ENCODE data around the gene YAF2. TPM values are rescaled to one million over a fixed set of nuclear protein-coding genes. Genes with fewer than 3 reads are reported as not detected.

Gene YAF2, protein sequence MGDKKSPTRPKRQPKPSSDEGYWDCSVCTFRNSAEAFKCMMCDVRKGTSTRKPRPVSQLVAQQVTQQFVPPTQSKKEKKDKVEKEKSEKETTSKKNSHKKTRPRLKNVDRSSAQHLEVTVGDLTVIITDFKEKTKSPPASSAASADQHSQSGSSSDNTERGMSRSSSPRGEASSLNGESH
- total RNA-seq (2022) = 37.2 and 49.6 TPM in 2 replicates
- percentile 81 among the genes with signal in this experiment for Bru-seq, nascent RNA
- percentile 68 among the genes with signal in this experiment for BruChase-seq, experiment 1, labeled RNA remaining after a 6-hour chase
- percentile 68 among the genes with signal in this experiment for BruChase-seq, experiment 2, labeled RNA remaining after a 2-hour chase
- long read RNA-seq, full-length matches to known transcripts = 29 of 39 reads
- long read RNA-seq, partial matches to known transcripts = 3 of 39 reads
- long read RNA-seq, other reads (novel, unspliced or antisense) = 7 of 39 reads

DNA sequence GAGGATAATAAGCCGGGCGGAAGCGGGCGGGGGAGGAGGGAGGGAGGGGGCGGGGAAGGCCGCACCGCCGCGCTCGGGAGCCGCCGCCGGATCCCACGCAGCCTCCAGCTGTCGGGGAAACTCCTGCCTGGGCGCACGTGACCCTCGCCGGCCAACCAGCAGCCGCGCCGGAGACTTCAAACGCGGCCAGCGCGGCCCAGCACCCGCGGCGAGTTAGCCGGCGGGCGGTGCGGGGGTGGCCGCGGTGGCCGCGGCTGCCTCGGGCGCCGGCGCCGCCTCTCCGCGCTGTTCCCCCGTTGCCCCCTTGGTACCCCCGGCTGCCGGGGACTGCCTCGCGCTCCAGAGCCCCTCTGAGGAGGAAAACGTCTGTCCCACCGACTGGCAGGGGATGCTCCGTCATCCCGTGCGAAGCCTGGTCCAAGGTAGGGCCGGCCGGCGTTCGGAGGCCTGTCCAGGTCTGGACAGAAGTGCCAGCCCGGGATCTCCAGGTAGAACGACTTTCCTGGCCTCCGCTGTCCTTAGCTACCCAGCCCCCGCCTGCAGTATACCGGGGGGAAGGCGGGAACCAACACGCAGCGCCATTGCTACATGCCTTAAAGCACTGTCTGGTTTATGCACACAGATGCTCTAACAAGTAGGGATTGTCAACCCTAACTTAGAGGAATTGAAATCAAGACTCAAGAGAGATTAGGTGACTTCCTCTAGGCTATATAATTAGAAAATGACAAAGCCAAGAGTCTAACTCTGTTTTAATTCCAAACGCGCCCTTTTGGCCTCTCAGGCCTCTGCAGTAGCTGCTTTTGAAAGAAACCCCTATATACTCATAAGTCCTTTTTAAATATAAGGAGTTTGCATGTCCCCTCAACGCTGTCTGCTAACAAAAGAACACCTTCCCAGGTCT is at the start of gene YAF2:
Gene YAF2 (minus strand): TSS at position 9 of the 901 bp plus-strand sequence. CDS start 68 bp downstream, outside the sequence.
- POLR2A ChIA-PET = interaction anchor here (0.5 to 3.5 kb wide), 3 partner anchors 14 to 94 kb away, joined by 4 to 18 read pairs (median 16); partner anchors contain the start of genes GXYLT1, PPHLN1 and ZCRB1
- Mint-ChIP-seq H3K27me3 (ENCODE audit: insufficient read depth, unreplicated experiment) (no peaks in the 10 kb centered on the region), H3K27ac (ENCODE audit: low read depth, unreplicated experiment) (peak within 1 kb of the TSS; percentile 97), H3K36me3 (ENCODE audit: insufficient read depth, unreplicated experiment) (peaks cover 13% of the 10 kb centered on the region), H3K9me3 (ENCODE audit: unreplicated experiment) (no peaks in the 10 kb centered on the region), H3K4me1 (ENCODE audit: insufficient read depth, unreplicated experiment) (peaks cover 19% of the 10 kb centered on the region), H3K4me3 (ENCODE audit: unreplicated experiment) (peak within 1 kb of the TSS; percentile 95)
- TF ChIP-seq, protein P1, sequence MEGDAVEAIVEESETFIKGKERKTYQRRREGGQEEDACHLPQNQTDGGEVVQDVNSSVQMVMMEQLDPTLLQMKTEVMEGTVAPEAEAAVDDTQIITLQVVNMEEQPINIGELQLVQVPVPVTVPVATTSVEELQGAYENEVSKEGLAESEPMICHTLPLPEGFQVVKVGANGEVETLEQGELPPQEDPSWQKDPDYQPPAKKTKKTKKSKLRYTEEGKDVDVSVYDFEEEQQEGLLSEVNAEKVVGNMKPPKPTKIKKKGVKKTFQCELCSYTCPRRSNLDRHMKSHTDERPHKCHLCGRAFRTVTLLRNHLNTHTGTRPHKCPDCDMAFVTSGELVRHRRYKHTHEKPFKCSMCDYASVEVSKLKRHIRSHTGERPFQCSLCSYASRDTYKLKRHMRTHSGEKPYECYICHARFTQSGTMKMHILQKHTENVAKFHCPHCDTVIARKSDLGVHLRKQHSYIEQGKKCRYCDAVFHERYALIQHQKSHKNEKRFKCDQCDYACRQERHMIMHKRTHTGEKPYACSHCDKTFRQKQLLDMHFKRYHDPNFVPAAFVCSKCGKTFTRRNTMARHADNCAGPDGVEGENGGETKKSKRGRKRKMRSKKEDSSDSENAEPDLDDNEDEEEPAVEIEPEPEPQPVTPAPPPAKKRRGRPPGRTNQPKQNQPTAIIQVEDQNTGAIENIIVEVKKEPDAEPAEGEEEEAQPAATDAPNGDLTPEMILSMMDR (IDR thresholded peaks at IDR 0.05; ENCODE audit: unreplicated experiment) = no peak
- no TSS peak for BruUV-seq (replicated peaks)
- intact Hi-C loops (cut with micrococcal nuclease) = loop anchor here (5.0 kb wide), 1 partner anchor 244 kb away; no protein-coding TSS in a partner anchor
- CTCF ChIA-PET = interaction anchor here (1.0 kb wide), 1 partner anchor 15 kb away, joined by 3 read pairs; no protein-coding TSS in a partner anchor
- peak; percentile 81 for DNase-seq (ENCODE audit: unreplicated experiment)

DNA sequence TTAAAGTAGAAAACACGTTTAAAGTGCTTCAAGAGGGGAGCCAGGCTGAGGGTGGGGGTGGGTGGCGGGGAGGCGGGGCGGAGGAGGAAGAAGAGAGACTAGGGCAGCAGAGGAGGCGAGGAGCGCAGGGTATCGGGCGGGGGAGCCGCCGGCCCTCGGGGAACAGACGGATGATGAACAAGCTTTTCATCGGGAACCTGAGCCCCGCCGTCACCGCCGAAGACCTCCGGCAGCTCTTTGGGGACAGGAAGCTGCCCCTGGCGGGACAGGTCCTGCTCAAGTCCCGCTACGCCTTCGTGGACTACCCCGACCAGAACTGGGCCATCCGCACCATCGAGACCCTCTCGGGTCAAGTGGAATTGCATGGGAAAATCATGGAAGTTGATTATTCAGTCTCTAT is 48.7 kb upstream of the YAF2 start:
- intact Hi-C loops (cut with micrococcal nuclease) = no loop called here
- H3K4me3 Mint-ChIP-seq (ENCODE audit: unreplicated experiment) = no peak overlapping the region
- H3K4me1 Mint-ChIP-seq (ENCODE audit: insufficient read depth, unreplicated experiment) = no peaks in the 10 kb centered on the region
- TF ChIP-seq, protein P1 (IDR thresholded peaks at IDR 0.05; ENCODE audit: unreplicated experiment) = no peak
- H3K9me3 Mint-ChIP-seq (ENCODE audit: unreplicated experiment) = no peaks in the 10 kb centered on the region
- CTCF ChIA-PET = interaction anchor here (0.6 kb wide), 1 partner anchor 11 kb away, joined by 3 read pairs; no protein-coding TSS in a partner anchor
- H3K36me3 Mint-ChIP-seq (ENCODE audit: insufficient read depth, unreplicated experiment) = no peaks in the 10 kb centered on the region
- no TSS peak for BruUV-seq (replicated peaks)
- no peak overlapping the region for H3K27ac Mint-ChIP-seq (ENCODE audit: low read depth, unreplicated experiment)
- POLR2A ChIA-PET = no interaction called here
- no peaks in the 10 kb centered on the region for H3K27me3 Mint-ChIP-seq (ENCODE audit: insufficient read depth, unreplicated experiment)
- no peak for DNase-seq (ENCODE audit: unreplicated experiment)

GRCh38 chr12:42285431-42285830 is 47.4 kb upstream of the YAF2 start:
- Mint-ChIP-seq H3K4me1 (ENCODE audit: insufficient read depth, unreplicated experiment) (no peaks in the 10 kb centered on the region), H3K27ac (ENCODE audit: low read depth, unreplicated experiment) (no peak overlapping the region), H3K9me3 (ENCODE audit: unreplicated experiment) (no peaks in the 10 kb centered on the region), H3K36me3 (ENCODE audit: insufficient read depth, unreplicated experiment) (no peaks in the 10 kb centered on the region), H3K4me3 (ENCODE audit: unreplicated experiment) (no peak overlapping the region), H3K27me3 (ENCODE audit: insufficient read depth, unreplicated experiment) (no peaks in the 10 kb centered on the region)
- intact Hi-C loops (cut with micrococcal nuclease) = no loop called here
- ChIA-PET CTCF (interaction anchor here (1.2 kb wide), 1 partner anchor 86 kb away, joined by 5 read pairs; no protein-coding TSS in a partner anchor), POLR2A (no interaction called here)
- TF ChIP-seq, protein P1 (IDR thresholded peaks at IDR 0.05; ENCODE audit: unreplicated experiment) = no peak
- DNase-seq (ENCODE audit: unreplicated experiment) = no peak
- BruUV-seq (replicated peaks) = no TSS peak
